ENCODE data around the gene ZCCHC9. TPM values are rescaled to one million over a fixed set of nuclear protein-coding genes. Genes with fewer than 3 reads are reported as not detected.

ZCCHC9 gene
- polyA plus RNA-seq, 1 of the 3 experiments (the other 2 are of a cell fraction) = 13.2 TPM

- peaks cover 1% of the 10 kb centered on the region; the same call in 1 of the 2 replicates for H3K27me3 ChIP-seq (ENCODE audit: insufficient read depth)
- H3K9ac ChIP-seq = no peak overlapping the region
- ChIA-PET POLR2A (no interaction called here), CTCF (no interaction called here)
- H3K27ac ChIP-seq (ENCODE audit: low read depth in 2 of 2, low read length in 1 of 2) = no peak overlapping the region
- no peak for TF ChIP-seq TAF1 (IDR thresholded peaks at IDR 0.05; ENCODE audit: borderline replicate concordance, low read depth, low read length)
- no peaks in the 10 kb centered on the region for H3K4me1 ChIP-seq (ENCODE audit: control insufficient read depth in 1 of 2, insufficient read depth in 2 of 2, low read depth in 1 of 2, low read length in 1 of 2)
- H3K9me2 ChIP-seq = no peaks in the 10 kb centered on the region
- H3K9me3 ChIP-seq = no peaks in the 10 kb centered on the region
- H3F3A ChIP-seq (replicated peaks; ENCODE audit: insufficient read depth) = no peaks in the 10 kb centered on the region
- no peak overlapping the region for H3K4me2 ChIP-seq
- no peak overlapping the region for H3K4me3 ChIP-seq (ENCODE audit: low read depth in 2 of 2, low read length in 1 of 2)
- no peak overlapping the region for H2AFZ ChIP-seq (ENCODE audit: low read depth)
- H3K36me3 ChIP-seq (replicated peaks in 1 of 2; ENCODE audit: control insufficient read depth in 1 of 2, insufficient read depth in 2 of 2, low read length in 1 of 2) = no peaks in the 10 kb centered on the region
- no peak for DNase-seq
- no peaks in the 10 kb centered on the region for H4K20me1 ChIP-seq (ENCODE audit: insufficient read depth)
- WGBS (ENCODE audit: low lambda C conversion rate) = 81% methylated on average over 5 of the region's 5 CpGs
- H3K79me2 ChIP-seq (ENCODE audit: insufficient read depth) = no peaks in the 10 kb centered on the region
Observed at GRCh38 chr5:81345411-81346003, 44.1 kb downstream of the ZCCHC9 start.

- TF ChIP-seq IRF3 (IDR thresholded peaks at IDR 0.05; ENCODE audit: low read depth, low read length) (no peak), YY1 (IDR thresholded peaks at IDR 0.05; ENCODE audit: low read depth) (no peak), SIN3A (IDR thresholded peaks at IDR 0.05; ENCODE audit: borderline replicate concordance, low read depth, low read length) (no peak), EZH2phosphoT487 (IDR thresholded peaks at IDR 0.05; ENCODE audit: borderline replicate concordance, low read depth) (no peak), RAD21 (IDR thresholded peaks at IDR 0.05; ENCODE audit: low read length) (no peak), TCF12 (IDR thresholded peaks at IDR 0.05) (no peak), FOSL2 (IDR thresholded peaks at IDR 0.05; ENCODE audit: borderline replicate concordance, low read depth) (no peak), FOXM1 (IDR thresholded peaks at IDR 0.05; ENCODE audit: low read depth) (no peak), ZBTB33 (IDR thresholded peaks at IDR 0.05; ENCODE audit: borderline replicate concordance, low read depth) (no peak), USF1 (IDR thresholded peaks at IDR 0.05; ENCODE audit: borderline replicate concordance, low read depth) (no peak), PBX3 (IDR thresholded peaks at IDR 0.05) (no peak), POLR2AphosphoS5 (IDR thresholded peaks at IDR 0.05; ENCODE audit: low read depth, low read length) (no peak), MEF2A (IDR thresholded peaks at IDR 0.05; ENCODE audit: borderline replicate concordance, low read depth) (no peak), TEAD4 (IDR thresholded peaks at IDR 0.05; ENCODE audit: borderline replicate concordance, insufficient read depth) (no peak), CHD2 (IDR thresholded peaks at IDR 0.05; ENCODE audit: low read length, partially characterized antibody) (no peak), MXI1 (IDR thresholded peaks at IDR 0.05; ENCODE audit: low read depth, low read length) (no peak), GATA2 (CRISPR knock-in tag; IDR thresholded peaks at IDR 0.05) (no peak), JUND (IDR thresholded peaks at IDR 0.05) (no peak), RXRA (IDR thresholded peaks at IDR 0.05; ENCODE audit: borderline replicate concordance, low read depth) (no peak)
- no peaks in the 10 kb centered on the region for H3K9me2 ChIP-seq
- ChIA-PET CTCF (no interaction called here), POLR2A (no interaction called here)
- no peaks in the 10 kb centered on the region for H3K4me1 ChIP-seq (ENCODE audit: control insufficient read depth in 1 of 2, insufficient read depth in 2 of 2, low read depth in 1 of 2, low read length in 1 of 2)
- H3K9ac ChIP-seq = no peak overlapping the region
- DNase-seq = no peak
- H4K20me1 ChIP-seq (ENCODE audit: insufficient read depth) = no peaks in the 10 kb centered on the region
- 68% methylated on average over 4 of the region's 4 CpGs for WGBS (ENCODE audit: low lambda C conversion rate)
- H2AFZ ChIP-seq (ENCODE audit: low read depth) = no peak overlapping the region
- H3F3A ChIP-seq (replicated peaks; ENCODE audit: insufficient read depth) = no peaks in the 10 kb centered on the region
- no peak overlapping the region for H3K4me3 ChIP-seq (ENCODE audit: low read depth in 2 of 2, low read length in 1 of 2)
- H3K27me3 ChIP-seq (ENCODE audit: insufficient read depth) = no peaks in the 10 kb centered on the region
- H3K27ac ChIP-seq (ENCODE audit: low read depth in 2 of 2, low read length in 1 of 2) = no peak overlapping the region
- no peaks in the 10 kb centered on the region for H3K9me3 ChIP-seq
- no peak overlapping the region for H3K4me2 ChIP-seq
- H3K79me2 ChIP-seq (ENCODE audit: insufficient read depth) = no peaks in the 10 kb centered on the region
- no peaks in the 10 kb centered on the region for H3K36me3 ChIP-seq (replicated peaks in 1 of 2; ENCODE audit: control insufficient read depth in 1 of 2, insufficient read depth in 2 of 2, low read length in 1 of 2)
Observed at GRCh38 chr5:81349161-81349560, 47.8 kb downstream of the ZCCHC9 start.
